Measurements from ENCODE around the gene ELF1.

ELF1 gene

DNA sequence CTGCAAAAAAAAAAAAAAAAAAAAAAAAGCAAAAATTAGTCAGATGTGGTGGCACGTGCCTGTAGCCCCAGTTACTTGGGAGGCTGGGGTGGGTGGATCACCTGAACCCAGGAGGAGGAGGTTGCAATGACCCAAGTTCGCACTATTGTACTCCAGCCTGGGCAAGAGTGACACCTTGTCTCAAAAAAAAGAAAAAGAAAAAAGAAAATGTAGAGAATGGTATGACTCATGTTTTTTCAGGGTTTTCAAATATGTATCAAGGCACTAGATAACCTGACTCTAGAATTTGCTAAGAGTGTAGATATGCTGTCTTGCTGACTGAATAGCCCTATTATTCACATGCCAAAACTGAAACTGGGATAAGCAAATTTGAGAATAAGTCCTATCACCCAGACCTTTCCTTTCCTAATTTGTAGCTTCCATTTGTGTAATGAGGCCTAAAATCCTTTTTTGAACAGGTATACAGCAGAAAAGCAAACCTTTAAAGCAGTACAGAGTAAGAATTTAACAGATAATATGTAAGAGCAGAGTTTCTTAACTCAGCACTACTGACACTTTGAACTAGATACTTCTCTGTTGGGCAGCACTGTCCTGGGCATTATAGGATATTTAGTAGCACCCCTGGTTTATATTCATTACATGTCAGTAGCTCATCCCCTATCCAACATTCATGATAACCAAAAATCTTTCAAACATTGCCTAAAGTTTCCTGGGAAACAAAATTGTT lies 108.6 kb downstream of the ELF1 start:
- no peak for TF ChIP-seq TAF1 (IDR thresholded peaks at IDR 0.05; ENCODE audit: borderline replicate concordance, insufficient read depth, low read length)
- TF ChIP-seq SIN3A (IDR thresholded peaks at IDR 0.05; ENCODE audit: borderline replicate concordance, insufficient read depth, low read length), result no peak
- no peak for TF ChIP-seq POLR2AphosphoS5 (IDR thresholded peaks at IDR 0.05; ENCODE audit: low read depth, low read length)
- no peak for TF ChIP-seq REST (IDR thresholded peaks at IDR 0.05; ENCODE audit: insufficient read depth in 1 of 2, low read depth in 2 of 2, low read length in 2 of 2)
- no peak for TF ChIP-seq FOXP2 (optimal IDR thresholded peaks at IDR 0.05; ENCODE audit: borderline replicate concordance, extremely low read depth, extremely low read length, insufficient read depth)

DNA sequence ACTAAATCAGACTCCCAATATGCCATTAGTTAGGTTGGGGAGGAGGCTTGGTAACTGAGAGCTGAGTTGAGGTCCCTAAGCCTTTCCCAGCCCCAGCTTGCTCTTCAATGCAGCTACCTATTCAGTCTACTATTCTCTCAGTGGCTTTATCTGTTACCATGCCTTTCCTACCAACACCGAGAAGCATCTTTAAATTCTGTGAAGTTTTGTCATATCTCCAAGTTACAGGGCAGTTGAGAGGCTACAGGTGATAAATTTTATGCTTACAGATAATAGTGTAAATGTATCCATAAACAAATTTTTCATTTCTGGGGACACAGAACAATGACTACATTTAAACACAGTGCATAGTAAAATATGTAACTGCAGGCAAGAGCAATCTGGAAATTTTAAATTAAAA lies 110.6 kb downstream of the ELF1 start:
- TF ChIP-seq TAF1 (IDR thresholded peaks at IDR 0.05; ENCODE audit: borderline replicate concordance, insufficient read depth, low read length) (no peak), POLR2AphosphoS5 (IDR thresholded peaks at IDR 0.05; ENCODE audit: low read depth, low read length) (no peak), FOXP2 (optimal IDR thresholded peaks at IDR 0.05; ENCODE audit: borderline replicate concordance, extremely low read depth, extremely low read length, insufficient read depth) (no peak)

GRCh38 chr13:40897053-40897452 lies 122.1 kb downstream of the ELF1 start:
- TF ChIP-seq POLR2AphosphoS5 (IDR thresholded peaks at IDR 0.05; ENCODE audit: low read depth, low read length), result no peak
- TF ChIP-seq REST (IDR thresholded peaks at IDR 0.05; ENCODE audit: insufficient read depth in 1 of 2, low read depth in 2 of 2, low read length in 2 of 2), result no peak
- no peak for TF ChIP-seq FOXP2 (optimal IDR thresholded peaks at IDR 0.05; ENCODE audit: borderline replicate concordance, extremely low read depth, extremely low read length, insufficient read depth)
- TF ChIP-seq TAF1 (IDR thresholded peaks at IDR 0.05; ENCODE audit: borderline replicate concordance, insufficient read depth, low read length), result no peak
- no peak for TF ChIP-seq SIN3A (IDR thresholded peaks at IDR 0.05; ENCODE audit: borderline replicate concordance, insufficient read depth, low read length)

DNA sequence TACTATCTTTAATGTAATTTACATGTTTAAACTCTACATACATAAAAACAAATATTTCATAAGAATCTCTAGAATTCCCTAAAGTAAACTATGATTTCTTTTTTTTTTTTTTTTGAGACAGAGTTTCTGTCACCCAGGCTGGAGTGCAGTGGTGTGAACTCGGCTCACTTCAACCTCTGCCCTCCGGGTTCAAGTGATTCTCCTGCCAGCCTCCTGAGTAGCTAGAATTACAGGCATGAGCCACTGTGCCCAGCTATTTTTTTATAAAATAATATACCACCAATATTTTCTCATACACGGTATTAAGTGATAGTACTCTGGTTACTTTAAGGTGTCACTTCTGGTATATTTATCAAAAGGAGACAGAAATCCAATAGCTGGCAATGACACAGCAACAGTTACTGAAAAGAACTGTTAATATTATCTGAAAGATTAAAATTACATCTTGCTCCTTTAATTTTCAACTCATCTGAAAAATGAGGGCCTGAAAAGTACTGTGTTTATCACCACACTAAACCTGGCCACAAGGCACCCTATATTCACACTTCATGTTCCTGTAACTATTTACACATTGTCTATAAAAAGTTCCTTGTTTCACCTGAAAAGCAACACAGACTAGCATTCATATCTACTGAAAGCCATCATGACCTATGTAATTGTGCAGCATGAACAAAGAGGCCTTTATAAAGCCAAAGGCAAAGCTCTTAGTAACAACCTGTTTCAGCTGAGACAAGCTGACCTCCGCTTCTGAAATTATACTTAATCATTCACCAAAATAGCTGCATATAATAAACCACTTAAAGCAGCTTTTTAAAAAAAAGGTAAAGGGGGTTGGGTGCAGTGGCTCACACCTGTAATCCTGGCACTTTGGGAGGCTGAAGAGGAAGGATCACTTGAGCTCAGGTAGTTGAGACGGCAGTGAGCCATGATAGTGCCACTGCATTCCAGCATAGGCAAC lies 123.6 kb downstream of the ELF1 start:
- TF ChIP-seq TAF1 (IDR thresholded peaks at IDR 0.05; ENCODE audit: borderline replicate concordance, insufficient read depth, low read length) (no peak), POLR2AphosphoS5 (IDR thresholded peaks at IDR 0.05; ENCODE audit: low read depth, low read length) (no peak), FOXP2 (optimal IDR thresholded peaks at IDR 0.05; ENCODE audit: borderline replicate concordance, extremely low read depth, extremely low read length, insufficient read depth) (no peak), SIN3A (IDR thresholded peaks at IDR 0.05; ENCODE audit: borderline replicate concordance, insufficient read depth, low read length) (no peak), REST (IDR thresholded peaks at IDR 0.05; ENCODE audit: insufficient read depth in 1 of 2, low read depth in 2 of 2, low read length in 2 of 2) (no peak)

DNA sequence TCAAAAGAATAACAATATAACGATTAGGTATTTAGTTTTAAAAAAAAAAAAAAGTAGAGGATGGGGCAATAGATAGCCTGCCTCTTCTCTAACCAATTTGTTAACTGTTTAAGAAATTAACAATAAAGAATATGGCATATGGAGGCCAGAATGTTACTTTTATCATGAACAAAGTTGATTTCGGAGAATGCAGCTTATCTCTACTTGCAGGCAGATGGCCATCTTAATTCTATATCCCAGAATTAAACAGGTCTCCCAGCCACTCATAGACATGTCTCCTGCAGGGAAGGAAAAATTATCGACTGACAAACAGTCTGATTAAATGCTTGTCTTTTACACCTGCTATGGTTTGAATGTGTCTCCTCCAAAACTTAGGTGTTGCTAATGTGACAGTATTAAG lies 133.1 kb downstream of the ELF1 start:
- TF ChIP-seq TAF1 (IDR thresholded peaks at IDR 0.05; ENCODE audit: borderline replicate concordance, insufficient read depth, low read length) (no peak), FOXP2 (optimal IDR thresholded peaks at IDR 0.05; ENCODE audit: borderline replicate concordance, extremely low read depth, extremely low read length, insufficient read depth) (no peak), POLR2AphosphoS5 (IDR thresholded peaks at IDR 0.05; ENCODE audit: low read depth, low read length) (no peak), REST (IDR thresholded peaks at IDR 0.05; ENCODE audit: insufficient read depth in 1 of 2, low read depth in 2 of 2, low read length in 2 of 2) (no peak), SIN3A (IDR thresholded peaks at IDR 0.05; ENCODE audit: borderline replicate concordance, insufficient read depth, low read length) (no peak)
